ENCODE results near the gene TTC16.

GRCh38 chr9:127730262-127730661 is 14.4 kb downstream of the TTC16 start:
- TF ChIP-seq CTCF (IDR thresholded peaks at IDR 0.05) (no peak), POLR2AphosphoS5 (IDR thresholded peaks at IDR 0.05) (no peak), POLR2A (IDR thresholded peaks at IDR 0.05; ENCODE audit: low read depth) (no peak), EP300 (IDR thresholded peaks at IDR 0.05) (no peak)
